ENCODE measurements around the gene CD47.

Gene CD47

GRCh38 chr3:108060331-108060730, 30.5 kb downstream of the CD47 start:
- intact Hi-C loops (cut with DNase I), result no loop called here
- no peak for DNase-seq

- no peak for DNase-seq
- intact Hi-C loops (cut with DNase I), result no loop called here
These were observed 34.9 kb downstream of the CD47 start for GRCh38 chr3:108055931-108056330.

- DNase-seq, result no peak
- intact Hi-C loops (cut with DNase I), result no loop called here
These were observed 35.9 kb downstream of the CD47 start for GRCh38 chr3:108054935-108055334.

GRCh38 chr3:108053483-108053882, 37.3 kb downstream of the CD47 start:
- intact Hi-C loops (cut with DNase I), result no loop called here
- DNase-seq, result no peak

- intact Hi-C loops (cut with DNase I), result no loop called here
- DNase-seq, result peak in 1 of 10 donors; percentile 73
These were observed 37.8 kb downstream of the CD47 start for GRCh38 chr3:108053067-108053466.

GRCh38 chr3:108051005-108051404, 39.8 kb downstream of the CD47 start:
- intact Hi-C loops (cut with DNase I), result no loop called here

GRCh38 chr3:108047987-108048386, 42.8 kb downstream of the CD47 start:
- intact Hi-C loops (cut with DNase I), result loop anchor here (10.0 kb wide), 1 partner anchor 427 kb away; no protein-coding TSS in a partner anchor

More at GRCh38 chr3:108051005-108051404, 39.8 kb downstream of the CD47 start:
- DNase-seq, result no peak

GRCh38 chr3:108046247-108046646, 44.6 kb downstream of the CD47 start:
- DNase-seq, result no peak
- intact Hi-C loops (cut with DNase I), result loop anchor here (10.0 kb wide), 1 partner anchor 429 kb away; no protein-coding TSS in a partner anchor

More at GRCh38 chr3:108047987-108048386, 42.8 kb downstream of the CD47 start:
- DNase-seq, result no peak

- DNase-seq, result no peak
- intact Hi-C loops (cut with DNase I), result loop anchor here (10.0 kb wide), 1 partner anchor 430 kb away; no protein-coding TSS in a partner anchor
These were observed 46.1 kb downstream of the CD47 start for GRCh38 chr3:108044699-108045098.

GRCh38 chr3:108042300-108042699, 48.5 kb downstream of the CD47 start:
- DNase-seq, result no peak
- intact Hi-C loops (cut with DNase I), result loop anchor here (10.0 kb wide), 1 partner anchor 433 kb away; no protein-coding TSS in a partner anchor

- no peak for DNase-seq
- intact Hi-C loops (cut with DNase I), result loop anchor here (10.0 kb wide), 1 partner anchor 434 kb away; no protein-coding TSS in a partner anchor
These were observed 49.6 kb downstream of the CD47 start for GRCh38 chr3:108041253-108041652.

GRCh38 chr3:108037770-108038169, 53.1 kb downstream of the CD47 start:
- intact Hi-C loops (cut with DNase I), result no loop called here
- no peak for DNase-seq

- peak in 1 of 10 donors; percentile 19 for DNase-seq
- intact Hi-C loops (cut with DNase I), result no loop called here
These were observed 53.7 kb downstream of the CD47 start for GRCh38 chr3:108036984-108037741.

- intact Hi-C loops (cut with DNase I), result no loop called here
- DNase-seq, result no peak
These were observed 54.4 kb downstream of the CD47 start for GRCh38 chr3:108036401-108036800.

- intact Hi-C loops (cut with DNase I), result no loop called here
- DNase-seq, result no peak
These were observed 55.1 kb downstream of the CD47 start for GRCh38 chr3:108035751-108036150.

- intact Hi-C loops (cut with DNase I), result no loop called here
- DNase-seq, result no peak
These were observed 58.9 kb downstream of the CD47 start for GRCh38 chr3:108031895-108032294.

GRCh38 chr3:108030960-108031359, 59.9 kb downstream of the CD47 start:
- intact Hi-C loops (cut with DNase I), result no loop called here
- no peak for DNase-seq

- intact Hi-C loops (cut with DNase I), result no loop called here
- DNase-seq, result no peak
These were observed 61.4 kb downstream of the CD47 start for GRCh38 chr3:108029466-108029865.

- intact Hi-C loops (cut with DNase I), result no loop called here
- no peak for DNase-seq
These were observed 61.9 kb downstream of the CD47 start for GRCh38 chr3:108028896-108029295.

GRCh38 chr3:108025177-108025576, 65.7 kb downstream of the CD47 start:
- intact Hi-C loops (cut with DNase I), result no loop called here

GRCh38 chr3:108024146-108024850, 66.5 kb downstream of the CD47 start:
- DNase-seq, result no peak
- intact Hi-C loops (cut with DNase I), result no loop called here

More at GRCh38 chr3:108025177-108025576, 65.7 kb downstream of the CD47 start:
- DNase-seq, result no peak
